HEK293 (cell line): ENCODE data around the gene NSD1.

Experiments
- CTCF ChIA-PET: fragments of 350-600 bp; formaldehyde crosslinking; extraction: SDS; loops from one replicate; lab custom pipeline; 2021; ENCODE audit warnings: antibody characterized with exemption; lab: Yijun Ruan, JAX
- POLR2A ChIA-PET: fragments of 300-600 bp; formaldehyde crosslinking; extraction: SDS; loops from one replicate; lab custom pipeline; 2020; ENCODE audit warnings: antibody characterized with exemption, inconsistent platforms; lab: Yijun Ruan, JAX
- H3K27ac ChIP-seq: fragments of 200-500 bp; sonication (Bioruptor generic); 2 replicates; pipeline ENCODE4 v1.5.1; 2014; ENCODE audit warnings: low read depth, low read length, control low read depth, inconsistent platforms; ENCODE audit errors: extremely low read depth
- H3K36me3 ChIP-seq, 2 experiments: fragments of 200-500 bp in 1 of 2; sonication (Bioruptor generic) in 1 of 2; 1 replicate in 1 of 2; 2 replicates in 1 of 2; pipeline ENCODE4 v1.5.1; 2014 to 2017; ENCODE audit warnings: inconsistent platforms in 2 of 2, low read length in 2 of 2; ENCODE audit not compliant: control insufficient read depth in 2 of 2, insufficient read depth in 1 of 2
- H3K4me1 ChIP-seq: fragments of 200-500 bp; sonication (Bioruptor generic); 2 replicates; pipeline ENCODE4 v1.5.1; 2014; ENCODE audit warnings: mild to moderate bottlenecking, low read length, inconsistent platforms; ENCODE audit not compliant: control insufficient read depth, insufficient read depth
- H3K4me3 ChIP-seq: 2 replicates; pipeline ENCODE4 v1.5.1; 2011; ENCODE audit warnings: low read depth, mild to moderate bottlenecking, control low read depth, low read length, moderate library complexity
- H3K9me3 ChIP-seq: fragments of 200-500 bp; sonication (Bioruptor generic); 2 replicates; pipeline ENCODE4 v1.5.1; 2014; ENCODE audit warnings: low read depth, low read length, inconsistent platforms; ENCODE audit not compliant: control insufficient read depth, insufficient read depth
- BCL11A ChIP-seq: fragments of 450-650 bp; formaldehyde crosslinking; IDR thresholded peaks from 2 replicates; pipeline ENCODE4 v1.5.1; 2016; ENCODE audit warnings: low read depth, missing biosample characterization, missing genetic modification characterization
- GLIS2 ChIP-seq: fragments of 450-650 bp; formaldehyde crosslinking; IDR thresholded peaks from 2 replicates; pipeline ENCODE4 v1.5.1; 2016; ENCODE audit warnings: missing biosample characterization, missing genetic modification characterization
- OVOL3 ChIP-seq: fragments of 450-650 bp; formaldehyde crosslinking; IDR thresholded peaks from 2 replicates; pipeline ENCODE4 v1.5.1; 2016; ENCODE audit warnings: missing biosample characterization, missing genetic modification characterization
- PATZ1 ChIP-seq: fragments of 450-650 bp; formaldehyde crosslinking; IDR thresholded peaks from 2 replicates; pipeline ENCODE4 v1.5.1; 2016; ENCODE audit warnings: missing biosample characterization, missing genetic modification characterization
- YY1 ChIP-seq: fragments of 450-650 bp; formaldehyde crosslinking; IDR thresholded peaks from 2 replicates; pipeline ENCODE4 v1.5.1; 2018; ENCODE audit warnings: missing biosample characterization, missing genetic modification characterization
- ZBTB48 ChIP-seq: fragments of 450-650 bp; formaldehyde crosslinking; IDR thresholded peaks from 2 replicates; pipeline ENCODE4 v1.5.1; 2016; ENCODE audit warnings: missing biosample characterization, missing genetic modification characterization
- ZNF155 ChIP-seq: fragments of 450-650 bp; formaldehyde crosslinking; IDR thresholded peaks from 2 replicates; pipeline ENCODE4 v1.5.1; 2016; ENCODE audit warnings: missing biosample characterization, missing genetic modification characterization
- ZNF19 ChIP-seq: fragments of 450-650 bp; formaldehyde crosslinking; IDR thresholded peaks from 2 replicates; pipeline ENCODE4; 2016; ENCODE audit warnings: missing biosample characterization, missing genetic modification characterization, low read depth
- ZNF23 ChIP-seq: fragments of 450-650 bp; formaldehyde crosslinking; IDR thresholded peaks from 2 replicates; pipeline ENCODE4 v1.5.1; 2016; ENCODE audit warnings: missing biosample characterization, missing genetic modification characterization, borderline replicate concordance
- ZNF248 ChIP-seq: fragments of 450-650 bp; formaldehyde crosslinking; IDR thresholded peaks from 2 replicates; pipeline ENCODE4 v1.5.1; 2017; ENCODE audit warnings: missing biosample characterization, missing genetic modification characterization
- ZNF302 ChIP-seq: fragments of 450-650 bp; formaldehyde crosslinking; IDR thresholded peaks from 2 replicates; pipeline ENCODE4 v1.5.1; 2016; ENCODE audit warnings: missing biosample characterization, missing genetic modification characterization, low read depth
- ZNF366 ChIP-seq: fragments of 450-650 bp; formaldehyde crosslinking; conservative IDR thresholded peaks from 2 replicates; pipeline ENCODE4 v1.5.1; 2016; ENCODE audit warnings: missing biosample characterization, missing genetic modification characterization
- ZNF473 ChIP-seq: fragments of 450-650 bp; formaldehyde crosslinking; IDR thresholded peaks from 2 replicates; pipeline ENCODE4 v1.5.1; 2017; ENCODE audit warnings: missing biosample characterization, missing genetic modification characterization
- ZNF501 ChIP-seq: fragments of 450-650 bp; formaldehyde crosslinking; IDR thresholded peaks from 2 replicates; pipeline ENCODE4 v1.5.1; 2016; ENCODE audit warnings: missing biosample characterization, missing genetic modification characterization
- ZNF544 ChIP-seq: fragments of 450-650 bp; formaldehyde crosslinking; IDR thresholded peaks from 2 replicates; pipeline ENCODE4 v1.5.0; 2017; ENCODE audit warnings: missing biosample characterization, missing genetic modification characterization
- ZNF560 ChIP-seq: fragments of 450-650 bp; formaldehyde crosslinking; IDR thresholded peaks from 2 replicates; pipeline ENCODE4 v1.5.1; 2017; ENCODE audit warnings: missing biosample characterization, missing genetic modification characterization, borderline replicate concordance
- ZNF677 ChIP-seq: fragments of 450-650 bp; IDR thresholded peaks from 2 replicates; pipeline ENCODE4 v1.5.0; 2018; ENCODE audit warnings: missing biosample characterization, mild to moderate bottlenecking, missing genetic modification characterization, moderate library complexity
- ZNF776 ChIP-seq: fragments of 450-650 bp; formaldehyde crosslinking; IDR thresholded peaks from 2 replicates; pipeline ENCODE4 v1.5.0; 2017; ENCODE audit warnings: missing biosample characterization, missing genetic modification characterization, borderline replicate concordance
- ZNF791 ChIP-seq: fragments of 450-650 bp; formaldehyde crosslinking; IDR thresholded peaks from 2 replicates; pipeline ENCODE4 v1.5.1; 2016; ENCODE audit warnings: missing biosample characterization, missing genetic modification characterization
- ZNF843 ChIP-seq: fragments of 450-650 bp; formaldehyde crosslinking; IDR thresholded peaks from 2 replicates; pipeline ENCODE4 v1.5.1; 2016; ENCODE audit warnings: missing biosample characterization, missing genetic modification characterization
- ZSCAN30 ChIP-seq: fragments of 450-650 bp; IDR thresholded peaks from 2 replicates; pipeline ENCODE4 v1.5.1; 2018; ENCODE audit warnings: missing biosample characterization, mild to moderate bottlenecking, missing genetic modification characterization, moderate library complexity
- TF ChIP-seq, protein P1 (sequence below): fragments of 450-650 bp; formaldehyde crosslinking; IDR thresholded peaks from 2 replicates; pipeline ENCODE4 v1.5.1; 2016; ENCODE audit warnings: missing biosample characterization, missing genetic modification characterization
- TF ChIP-seq, protein P2 (sequence below): fragments of 450-650 bp; formaldehyde crosslinking; IDR thresholded peaks from 2 replicates; pipeline ENCODE4 v1.5.1; 2016; ENCODE audit warnings: missing biosample characterization, missing genetic modification characterization
- TF ChIP-seq, protein P3 (sequence below): fragments of 450-650 bp; formaldehyde crosslinking; IDR thresholded peaks from 2 replicates; pipeline ENCODE4 v1.5.1; 2016; ENCODE audit warnings: missing biosample characterization, missing genetic modification characterization

Gene NSD1

GRCh38 chr5:177293819-177294581, 160.4 kb downstream of the NSD1 start (continued):
- TF ChIP-seq ZNF501 (tag by site-specific recombination) (no peak), ZNF302 (tag by site-specific recombination) (no peak), PATZ1 (tag by site-specific recombination) (no peak), ZNF560 (tag by site-specific recombination) (no peak)
- TF ChIP-seq, protein P1, sequence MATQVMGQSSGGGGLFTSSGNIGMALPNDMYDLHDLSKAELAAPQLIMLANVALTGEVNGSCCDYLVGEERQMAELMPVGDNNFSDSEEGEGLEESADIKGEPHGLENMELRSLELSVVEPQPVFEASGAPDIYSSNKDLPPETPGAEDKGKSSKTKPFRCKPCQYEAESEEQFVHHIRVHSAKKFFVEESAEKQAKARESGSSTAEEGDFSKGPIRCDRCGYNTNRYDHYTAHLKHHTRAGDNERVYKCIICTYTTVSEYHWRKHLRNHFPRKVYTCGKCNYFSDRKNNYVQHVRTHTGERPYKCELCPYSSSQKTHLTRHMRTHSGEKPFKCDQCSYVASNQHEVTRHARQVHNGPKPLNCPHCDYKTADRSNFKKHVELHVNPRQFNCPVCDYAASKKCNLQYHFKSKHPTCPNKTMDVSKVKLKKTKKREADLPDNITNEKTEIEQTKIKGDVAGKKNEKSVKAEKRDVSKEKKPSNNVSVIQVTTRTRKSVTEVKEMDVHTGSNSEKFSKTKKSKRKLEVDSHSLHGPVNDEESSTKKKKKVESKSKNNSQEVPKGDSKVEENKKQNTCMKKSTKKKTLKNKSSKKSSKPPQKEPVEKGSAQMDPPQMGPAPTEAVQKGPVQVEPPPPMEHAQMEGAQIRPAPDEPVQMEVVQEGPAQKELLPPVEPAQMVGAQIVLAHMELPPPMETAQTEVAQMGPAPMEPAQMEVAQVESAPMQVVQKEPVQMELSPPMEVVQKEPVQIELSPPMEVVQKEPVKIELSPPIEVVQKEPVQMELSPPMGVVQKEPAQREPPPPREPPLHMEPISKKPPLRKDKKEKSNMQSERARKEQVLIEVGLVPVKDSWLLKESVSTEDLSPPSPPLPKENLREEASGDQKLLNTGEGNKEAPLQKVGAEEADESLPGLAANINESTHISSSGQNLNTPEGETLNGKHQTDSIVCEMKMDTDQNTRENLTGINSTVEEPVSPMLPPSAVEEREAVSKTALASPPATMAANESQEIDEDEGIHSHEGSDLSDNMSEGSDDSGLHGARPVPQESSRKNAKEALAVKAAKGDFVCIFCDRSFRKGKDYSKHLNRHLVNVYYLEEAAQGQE (tag by site-specific recombination), result no peak
- TF ChIP-seq, all 188 proteins: peak for 0

- Histone ChIP-seq H3K36me3 (peaks cover 28 to 89% of the 10 kb centered on the region in 2 experiments), H3K4me3 (no peak overlapping the region)
- TF ChIP-seq, protein P2, sequence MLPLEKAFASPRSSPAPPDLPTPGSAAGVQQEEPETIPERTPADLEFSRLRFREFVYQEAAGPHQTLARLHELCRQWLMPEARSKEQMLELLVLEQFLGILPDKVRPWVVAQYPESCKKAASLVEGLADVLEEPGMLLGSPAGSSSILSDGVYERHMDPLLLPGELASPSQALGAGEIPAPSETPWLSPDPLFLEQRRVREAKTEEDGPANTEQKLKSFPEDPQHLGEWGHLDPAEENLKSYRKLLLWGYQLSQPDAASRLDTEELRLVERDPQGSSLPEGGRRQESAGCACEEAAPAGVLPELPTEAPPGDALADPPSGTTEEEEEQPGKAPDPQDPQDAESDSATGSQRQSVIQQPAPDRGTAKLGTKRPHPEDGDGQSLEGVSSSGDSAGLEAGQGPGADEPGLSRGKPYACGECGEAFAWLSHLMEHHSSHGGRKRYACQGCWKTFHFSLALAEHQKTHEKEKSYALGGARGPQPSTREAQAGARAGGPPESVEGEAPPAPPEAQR, result no peak
- TF ChIP-seq ZNF791 (tag by site-specific recombination), result no peak
- TF ChIP-seq ZNF843 (tag by site-specific recombination), result no peak
- TF ChIP-seq ZNF544 (tag by site-specific recombination), result no peak
- no peak for TF ChIP-seq ZNF677 (tag by site-specific recombination)
- TF ChIP-seq, protein P1 (tag by site-specific recombination), result no peak
- TF ChIP-seq ZNF19 (tag by site-specific recombination), result no peak
- no peak for TF ChIP-seq ZNF473 (tag by site-specific recombination)
- TF ChIP-seq ZSCAN30 (tag by site-specific recombination), result no peak
- TF ChIP-seq OVOL3 (tag by site-specific recombination), result no peak
- TF ChIP-seq, protein P3, sequence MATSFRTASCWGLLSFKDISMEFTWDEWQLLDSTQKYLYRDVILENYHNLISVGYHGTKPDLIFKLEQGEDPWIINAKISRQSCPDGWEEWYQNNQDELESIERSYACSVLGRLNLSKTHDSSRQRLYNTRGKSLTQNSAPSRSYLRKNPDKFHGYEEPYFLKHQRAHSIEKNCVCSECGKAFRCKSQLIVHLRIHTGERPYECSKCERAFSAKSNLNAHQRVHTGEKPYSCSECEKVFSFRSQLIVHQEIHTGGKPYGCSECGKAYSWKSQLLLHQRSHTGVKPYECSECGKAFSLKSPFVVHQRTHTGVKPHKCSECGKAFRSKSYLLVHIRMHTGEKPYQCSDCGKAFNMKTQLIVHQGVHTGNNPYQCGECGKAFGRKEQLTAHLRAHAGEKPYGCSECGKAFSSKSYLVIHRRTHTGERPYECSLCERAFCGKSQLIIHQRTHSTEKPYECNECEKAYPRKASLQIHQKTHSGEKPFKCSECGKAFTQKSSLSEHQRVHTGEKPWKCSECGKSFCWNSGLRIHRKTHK (tag by site-specific recombination), result no peak
- no peak for TF ChIP-seq ZNF248 (tag by site-specific recombination)
- no peak for TF ChIP-seq GLIS2 (tag by site-specific recombination)
- no peak for TF ChIP-seq ZNF776 (tag by site-specific recombination)
- no peak for TF ChIP-seq YY1 (tag by site-specific recombination)
- TF ChIP-seq ZNF155 (tag by site-specific recombination), result no peak
- no peak for TF ChIP-seq BCL11A (tag by site-specific recombination)
- no peak for TF ChIP-seq ZNF23 (tag by site-specific recombination)
- TF ChIP-seq ZNF366 (tag by site-specific recombination), result no peak
- no peak for TF ChIP-seq ZBTB48 (tag by site-specific recombination)
- TF ChIP-seq, all 188 proteins: peak for 0
- POLR2A ChIA-PET, result no interaction called here
- CTCF ChIA-PET, result interaction anchor here (0.6 to 2.1 kb wide), 2 partner anchors 15 to 16 kb away, joined by 3 to 10 read pairs; no protein-coding TSS in a partner anchor
- Histone ChIP-seq H3K4me1 (0 out of 2 replicates have a peak, but pooled peaks cover 3% of the 10 kb centered on the region), H3K27ac (no peak overlapping the region), H3K9me3 (no peaks in the 10 kb centered on the region)
Observed at GRCh38 chr5:177294632-177295031, 161.1 kb downstream of the NSD1 start.
